ENCODE measurements around the gene ZNF282.

- TF ChIP-seq POLR2A (IDR thresholded peaks at IDR 0.05) (no peak), CTCF (IDR thresholded peaks at IDR 0.05 in 4 of 5, conservative IDR thresholded peaks at IDR 0.05 in 1 of 5) (no peak)
Observed at GRCh38 chr7:149198161-149198816, 2.9 kb downstream of the ZNF282 start.

All from gastrocnemius medialis (tissue), 4 donors.